ENCODE results near the gene PP2D1.

GRCh38 chr3:20047341-20047779 lies 35.3 kb upstream of the PP2D1 start:
- TF ChIP-seq POLR2A (IDR thresholded peaks at IDR 0.05; ENCODE audit: low read depth, low read length): no peak
- TF ChIP-seq POLR2AphosphoS5 (IDR thresholded peaks at IDR 0.05; ENCODE audit: insufficient read depth, low read depth, low read length): no peak
- TF ChIP-seq CTCF (IDR thresholded peaks at IDR 0.05; ENCODE audit: extremely low read depth in 1 of 2, insufficient read depth in 1 of 2, low read depth in 1 of 2, low read length in 2 of 2): no peak
- no peak for TF ChIP-seq MYC (IDR thresholded peaks at IDR 0.05; ENCODE audit: low read depth, low read length)
